Activated CD8-positive, alpha-beta T cell treated with anti-CD3 and anti-CD28 coated beads, Interleukin-2, amount 10 ng/mL, durations not matched to agents 7 days and 5 days (primary cell): Measurements from ENCODE around the gene WDR47. TPM values are rescaled to one million over a fixed set of nuclear protein-coding genes. Genes with fewer than 3 reads are reported as not detected.
"Not testable (repeated sequence)": the region's sequence is repeated elsewhere in the genome, so short reads cannot be mapped to it uniquely, and the experiment has no call there.

Source experiments
- ATAC-seq: fragments of 150-1000 bp; cut with Tn5 transposase; one replicate; pipeline ENCODE4 v1.10.0; 2021; ENCODE audit warnings: moderate library complexity
- CTCF ChIA-PET: fragments of 350-600 bp; sonication (Branson Sonifier 250); formaldehyde crosslinking; loops from one replicate; lab custom pipeline; 2021; ENCODE audit warnings: antibody characterized with exemption; lab: Charles Lee
- POLR2A ChIA-PET: fragments of 350-600 bp; sonication (Branson Sonifier 250); formaldehyde crosslinking; loops from one replicate; lab custom pipeline; 2021; ENCODE audit warnings: antibody characterized with exemption; lab: Charles Lee
- DNase-seq: peaks from one replicate; pipeline ENCODE4 v3.0.0-alpha.2; 2020
- H3K27ac Mint-ChIP-seq: one replicate; pipeline ENCODE4 v1.8.0; 2021; ENCODE audit warnings: mild to moderate bottlenecking, mixed read lengths
- H3K27me3 Mint-ChIP-seq: one replicate; pipeline ENCODE4 v1.8.0; 2021; ENCODE audit warnings: low read depth, mixed read lengths
- H3K36me3 Mint-ChIP-seq: one replicate; pipeline ENCODE4 v1.8.0; 2021; ENCODE audit warnings: low read depth, mixed read lengths
- H3K4me1 Mint-ChIP-seq: one replicate; pipeline ENCODE4 v1.8.0; 2021; ENCODE audit warnings: low read depth, mixed read lengths
- H3K4me3 Mint-ChIP-seq: one replicate; pipeline ENCODE4 v1.8.0; 2021; ENCODE audit warnings: mild to moderate bottlenecking, mixed read lengths
- H3K9me3 Mint-ChIP-seq: one replicate; pipeline ENCODE4 v1.8.0; 2022; ENCODE audit warnings: mixed read lengths; ENCODE audit not compliant: insufficient read depth
- total RNA-seq, 2 experiments: library from RNA; stranded (reverse); gene quantifications; one replicate each; pipeline ENCODE4 v1.2.3, GENCODE V29; 2021

Gene WDR47
- total RNA-seq, 2 experiments from 2014 or later = 13.1 to 14.8 TPM

GRCh38 chr1:109079240-109079622 is 37.3 kb upstream of the WDR47 start:
- Mint-ChIP-seq H3K27me3 (no peaks in the 10 kb centered on the region), H3K9me3 (no peaks in the 10 kb centered on the region), H3K36me3 (peaks cover 5% of the 10 kb centered on the region), H3K4me3 (no peak overlapping the region), H3K4me1 (peaks cover 24% of the 10 kb centered on the region), H3K27ac (no peak overlapping the region)
- DNase-seq = no peak
- no peak for ATAC-seq
- CTCF ChIA-PET = no interaction called here
- POLR2A ChIA-PET = no interaction called here

GRCh38 chr1:109078317-109078716 is 36.4 kb upstream of the WDR47 start:
- Mint-ChIP-seq H3K27me3 (no peaks in the 10 kb centered on the region), H3K4me1 (peaks cover 20% of the 10 kb centered on the region), H3K36me3 (peaks cover 6% of the 10 kb centered on the region), H3K27ac (no peak overlapping the region), H3K4me3 (no peak overlapping the region), H3K9me3 (no peaks in the 10 kb centered on the region)
- DNase-seq (no peak), ATAC-seq (no peak)
- POLR2A ChIA-PET = no interaction called here
- CTCF ChIA-PET = interaction anchor here (1.4 to 1.6 kb wide), 2 partner anchors 12 to 34 kb away, joined by 3 to 7 read pairs; partner anchors contain the start of gene TMEM167B

GRCh38 chr1:109075531-109076490 is 33.9 kb upstream of the WDR47 start, which contains the start of gene TAF13:
Gene TAF13, minus strand, starts transcription at chr1:109076003. Its CDS starts 56 bp downstream, at chr1:109075947.
- H3K9me3 Mint-ChIP-seq = no peaks in the 10 kb centered on the region
- peaks cover 7% of the 10 kb centered on the region for H3K36me3 Mint-ChIP-seq
- ATAC-seq = peak; percentile 99
- H3K4me3 Mint-ChIP-seq = peak within 1 kb of the TSS; percentile 99
- peaks cover 20% of the 10 kb centered on the region for H3K4me1 Mint-ChIP-seq
- H3K27me3 Mint-ChIP-seq = no peaks in the 10 kb centered on the region
- CTCF ChIA-PET = interaction anchor here (0.9 to 2.0 kb wide), 4 partner anchors 14 to 48 kb away, joined by 3 to 16 read pairs (median 6); partner anchors contain the start of gene TMEM167B
- DNase-seq = peak; percentile 91
- POLR2A ChIA-PET = interaction anchor here (0.8 to 2.3 kb wide), 5 partner anchors 15 to 421 kb away, joined by 3 to 14 read pairs (median 6); partner anchors contain the start of genes TMEM167B and WDR47
- H3K27ac Mint-ChIP-seq = peak within 1 kb of the TSS; percentile 99

- Mint-ChIP-seq H3K4me1 (peaks cover 4% of the 10 kb centered on the region), H3K4me3 (no peak overlapping the region), H3K27ac (no peak overlapping the region), H3K27me3 (no peaks in the 10 kb centered on the region), H3K9me3 (no peaks in the 10 kb centered on the region), H3K36me3 (peaks cover 25% of the 10 kb centered on the region)
- ChIA-PET POLR2A (no interaction called here), CTCF (interaction anchor here (0.5 to 0.8 kb wide), 2 partner anchors 23 to 41 kb away, joined by 3 read pairs; no protein-coding TSS in a partner anchor)
- ATAC-seq = no peak
- DNase-seq = no peak
Observed at GRCh38 chr1:109069294-109069693, 27.4 kb upstream of the WDR47 start.

GRCh38 chr1:109067883-109068282 is 26.0 kb upstream of the WDR47 start:
- ATAC-seq (no peak), DNase-seq (no peak)
- Mint-ChIP-seq H3K36me3 (peaks cover 25% of the 10 kb centered on the region), H3K27ac (no peak overlapping the region), H3K4me3 (no peak overlapping the region), H3K9me3 (no peaks in the 10 kb centered on the region), H3K4me1 (peaks cover 2% of the 10 kb centered on the region), H3K27me3 (no peaks in the 10 kb centered on the region)
- ChIA-PET POLR2A (no interaction called here), CTCF (interaction anchor here (1.0 kb wide), 1 partner anchor 32 kb away, joined by 4 read pairs; no protein-coding TSS in a partner anchor)

GRCh38 chr1:109065137-109065536 is 23.2 kb upstream of the WDR47 start:
- ChIA-PET POLR2A (no interaction called here), CTCF (no interaction called here)
- H3K27me3 Mint-ChIP-seq = no peaks in the 10 kb centered on the region
- H3K4me1 Mint-ChIP-seq = no peaks in the 10 kb centered on the region
- DNase-seq (no peak), ATAC-seq (no peak)
- no peak overlapping the region for H3K27ac Mint-ChIP-seq
- H3K36me3 Mint-ChIP-seq = peaks cover 22% of the 10 kb centered on the region
- H3K9me3 Mint-ChIP-seq = no peaks in the 10 kb centered on the region
- no peak overlapping the region for H3K4me3 Mint-ChIP-seq

GRCh38 chr1:109061183-109061582 is 19.3 kb upstream of the WDR47 start:
- CTCF ChIA-PET = interaction anchor here (1.5 kb wide), 1 partner anchor 51 kb away, joined by 5 read pairs; a partner anchor contains a TSS
- POLR2A ChIA-PET = interaction anchor here (0.6 to 1.1 kb wide), 3 partner anchors 13 to 428 kb away, joined by 3 to 6 read pairs (median 3); no protein-coding TSS in a partner anchor

GRCh38 chr1:109060707-109061106 is 18.8 kb upstream of the WDR47 start:
- Mint-ChIP-seq H3K4me1 (no peaks in the 10 kb centered on the region), H3K27ac (no peak overlapping the region), H3K27me3 (no peaks in the 10 kb centered on the region), H3K4me3 (no peak overlapping the region), H3K9me3 (no peaks in the 10 kb centered on the region), H3K36me3 (peaks cover 11% of the 10 kb centered on the region)
- POLR2A ChIA-PET = interaction anchor here (0.6 to 1.1 kb wide), 3 partner anchors 13 to 427 kb away, joined by 3 to 6 read pairs (median 3); no protein-coding TSS in a partner anchor
- DNase-seq (no peak), ATAC-seq (no peak)
- CTCF ChIA-PET = interaction anchor here (1.5 kb wide), 1 partner anchor 52 kb away, joined by 5 read pairs; a partner anchor contains a TSS

More at GRCh38 chr1:109061183-109061582, 19.3 kb upstream of the WDR47 start:
- Mint-ChIP-seq H3K9me3 (no peaks in the 10 kb centered on the region), H3K36me3 (peaks cover 11% of the 10 kb centered on the region), H3K27me3 (no peaks in the 10 kb centered on the region), H3K4me3 (no peak overlapping the region), H3K27ac (no peak overlapping the region), H3K4me1 (no peaks in the 10 kb centered on the region)
- no peak for ATAC-seq
- DNase-seq = no peak

GRCh38 chr1:109059026-109059425 is 17.1 kb upstream of the WDR47 start:
- CTCF ChIA-PET = no interaction called here

GRCh38 chr1:109056064-109056463 is 14.2 kb upstream of the WDR47 start:
- Mint-ChIP-seq H3K4me1 (no peaks in the 10 kb centered on the region), H3K27ac (no peak overlapping the region), H3K36me3 (no peaks in the 10 kb centered on the region), H3K27me3 (no peaks in the 10 kb centered on the region), H3K4me3 (no peak overlapping the region), H3K9me3 (no peaks in the 10 kb centered on the region)
- CTCF ChIA-PET = no interaction called here
- DNase-seq (no peak), ATAC-seq (no peak)
- POLR2A ChIA-PET = no interaction called here

More at GRCh38 chr1:109059026-109059425, 17.1 kb upstream of the WDR47 start:
- no peaks in the 10 kb centered on the region for H3K9me3 Mint-ChIP-seq
- DNase-seq (no peak), ATAC-seq (no peak)
- no peak overlapping the region for H3K4me3 Mint-ChIP-seq
- no peaks in the 10 kb centered on the region for H3K27me3 Mint-ChIP-seq
- no peaks in the 10 kb centered on the region for H3K4me1 Mint-ChIP-seq
- POLR2A ChIA-PET = no interaction called here
- H3K36me3 Mint-ChIP-seq = peaks cover 1% of the 10 kb centered on the region
- no peak overlapping the region for H3K27ac Mint-ChIP-seq

GRCh38 chr1:109052145-109052544 is 10.2 kb upstream of the WDR47 start:
- H3K36me3 Mint-ChIP-seq, POLR2A ChIA-PET, H3K27me3 Mint-ChIP-seq, ATAC-seq, H3K4me1 Mint-ChIP-seq, H3K4me3 Mint-ChIP-seq, CTCF ChIA-PET, DNase-seq, H3K27ac Mint-ChIP-seq, H3K9me3 Mint-ChIP-seq: not testable (repeated sequence)
